ENCODE measurements around the gene AR.

DNA sequence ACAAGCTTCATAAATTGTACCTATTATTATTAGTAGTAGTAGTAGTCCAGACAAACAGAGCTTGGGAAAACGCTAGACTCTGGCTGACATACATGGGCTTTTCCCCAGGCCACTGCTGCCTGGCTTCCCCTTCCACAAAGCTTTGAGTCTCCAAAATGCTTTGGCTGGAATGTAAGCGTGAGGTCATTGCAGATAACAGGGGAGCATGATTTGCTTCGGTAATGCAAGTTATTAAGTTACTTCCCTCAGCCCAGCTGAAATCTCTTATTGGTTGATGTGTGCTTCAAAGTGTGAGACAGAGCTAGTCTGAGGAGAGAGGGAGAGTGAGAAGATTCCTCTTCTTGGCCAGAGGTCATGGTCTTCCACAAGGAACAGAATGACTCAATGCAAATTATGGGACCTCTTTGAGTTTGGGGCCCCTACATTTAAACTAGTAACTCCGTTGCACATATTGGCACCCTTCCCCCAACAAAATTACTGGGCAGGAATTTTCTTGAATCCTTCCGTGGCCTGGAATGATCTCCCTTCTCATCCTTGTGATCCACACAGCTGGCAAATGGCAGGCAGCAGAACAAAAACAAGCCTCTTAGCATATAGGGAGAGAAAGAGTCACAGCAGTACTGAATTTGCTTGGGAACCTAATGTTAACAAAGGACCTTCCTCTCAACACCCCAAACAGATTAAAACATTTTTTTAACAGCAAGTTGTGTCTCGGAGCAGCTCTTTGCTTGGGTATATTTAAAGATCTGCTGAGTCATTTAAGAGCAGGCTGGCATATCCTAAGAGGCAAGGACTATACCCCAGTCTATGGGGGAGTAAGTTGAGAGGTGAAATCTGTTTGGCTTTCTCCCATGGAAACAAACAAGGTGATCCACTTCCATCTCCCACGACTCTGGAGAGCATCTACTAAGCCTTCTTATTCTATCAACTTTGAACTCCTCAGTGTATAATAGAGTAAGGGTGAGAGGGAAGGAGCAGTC lies 19.9 kb downstream of the AR start:
- TF ChIP-seq, protein P1, sequence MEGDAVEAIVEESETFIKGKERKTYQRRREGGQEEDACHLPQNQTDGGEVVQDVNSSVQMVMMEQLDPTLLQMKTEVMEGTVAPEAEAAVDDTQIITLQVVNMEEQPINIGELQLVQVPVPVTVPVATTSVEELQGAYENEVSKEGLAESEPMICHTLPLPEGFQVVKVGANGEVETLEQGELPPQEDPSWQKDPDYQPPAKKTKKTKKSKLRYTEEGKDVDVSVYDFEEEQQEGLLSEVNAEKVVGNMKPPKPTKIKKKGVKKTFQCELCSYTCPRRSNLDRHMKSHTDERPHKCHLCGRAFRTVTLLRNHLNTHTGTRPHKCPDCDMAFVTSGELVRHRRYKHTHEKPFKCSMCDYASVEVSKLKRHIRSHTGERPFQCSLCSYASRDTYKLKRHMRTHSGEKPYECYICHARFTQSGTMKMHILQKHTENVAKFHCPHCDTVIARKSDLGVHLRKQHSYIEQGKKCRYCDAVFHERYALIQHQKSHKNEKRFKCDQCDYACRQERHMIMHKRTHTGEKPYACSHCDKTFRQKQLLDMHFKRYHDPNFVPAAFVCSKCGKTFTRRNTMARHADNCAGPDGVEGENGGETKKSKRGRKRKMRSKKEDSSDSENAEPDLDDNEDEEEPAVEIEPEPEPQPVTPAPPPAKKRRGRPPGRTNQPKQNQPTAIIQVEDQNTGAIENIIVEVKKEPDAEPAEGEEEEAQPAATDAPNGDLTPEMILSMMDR (IDR thresholded peaks at IDR 0.05; ENCODE audit: poor library complexity), result no peak
- TF ChIP-seq EZH2phosphoT487 (IDR thresholded peaks at IDR 0.05; ENCODE audit: low read depth, severe bottlenecking, unreplicated experiment) (no peak), EZH2 (IDR thresholded peaks at IDR 0.05; ENCODE audit: borderline replicate concordance) (no peak)

All from hepatocyte (in vitro differentiated cells).